Skin epidermis (tissue), 12 donors: ENCODE measurements around the gene C14orf93.

Experiments
- H3K27ac ChIP-seq, 21 experiments: fragments of 200-600 bp; sonication (generic) in 11 of 21; one replicate each; pipeline ENCODE4 v1.5.0; 2020; ENCODE audit warnings: mild to moderate bottlenecking in 3 of 21, inconsistent platforms in 2 of 21, moderate library complexity in 2 of 21
- H3K4me3 ChIP-seq, 7 experiments: fragments of 200-600 bp; sonication (generic) in 2 of 7; one replicate each; pipeline ENCODE4 v1.5.0; 2020; ENCODE audit warnings: inconsistent platforms in 2 of 7, mild to moderate bottlenecking in 2 of 7, moderate library complexity in 1 of 7

C14orf93 gene

GRCh38 chr14:23047034-23047634 lies 37.2 kb upstream of the C14orf93 start:
- Histone ChIP-seq H3K4me3 (no peak overlapping the region), H3K27ac (peak overlapping the region in 4 of 21 experiments; percentile 5 to 45 (median 30))

- H3K4me3 ChIP-seq = no peak overlapping the region
- H3K27ac ChIP-seq = peak overlapping the region in 4 of 21 experiments; percentile 10 to 44 (median 18)
These were observed 35.7 kb upstream of the C14orf93 start for GRCh38 chr14:23045419-23046357.

- no peak overlapping the region for H3K4me3 ChIP-seq
- H3K27ac ChIP-seq = peak overlapping the region in 2 of 21 experiments; percentile 10 to 14
These were observed 34.9 kb upstream of the C14orf93 start for GRCh38 chr14:23044840-23045239.

GRCh38 chr14:23043754-23044153 lies 33.8 kb upstream of the C14orf93 start:
- no peak overlapping the region for H3K4me3 ChIP-seq
- no peak overlapping the region for H3K27ac ChIP-seq

- Histone ChIP-seq H3K27ac (no peak overlapping the region), H3K4me3 (no peak overlapping the region)
These were observed 33.2 kb upstream of the C14orf93 start for GRCh38 chr14:23043145-23043544.

GRCh38 chr14:23042162-23042965 lies 32.4 kb upstream of the C14orf93 start, which contains the start of gene PSMB11:
TSS of gene PSMB11 (plus strand) at chr14:23042212. CDS start at chr14:23042226, 14 bp downstream.
- H3K27ac ChIP-seq = no peak within 1 kb of the TSS

GRCh38 chr14:23041729-23042128 lies 31.8 kb upstream of the C14orf93 start:
- Histone ChIP-seq H3K4me3 (no peak overlapping the region), H3K27ac (no peak overlapping the region)

More at GRCh38 chr14:23042162-23042965, 32.4 kb upstream of the C14orf93 start, which contains the start of gene PSMB11:
- no peak within 1 kb of the TSS for H3K4me3 ChIP-seq

- no peak overlapping the region for H3K4me3 ChIP-seq
- no peak overlapping the region for H3K27ac ChIP-seq
These were observed 30.2 kb upstream of the C14orf93 start for GRCh38 chr14:23040100-23040499.

GRCh38 chr14:23035303-23036144 lies 25.6 kb upstream of the C14orf93 start:
- Histone ChIP-seq H3K27ac (peak overlapping the region in 19 of 21 experiments; percentile 88 to 99 (median 95)), H3K4me3 (peak overlapping the region in 6 of 7 experiments; percentile 56 to 95 (median 79))

- Histone ChIP-seq H3K4me3 (peak within 1 kb of the TSS; percentile 56 to 95 (median 85)), H3K27ac (peak within 1 kb of the TSS; percentile 85 to 99 (median 95))
These were observed 24.8 kb upstream of the C14orf93 start, which contains the start of gene PSMB5 for GRCh38 chr14:23034498-23035302. TSS of gene PSMB5 (minus strand) at chr14:23034900. CDS start at chr14:23034881, 19 bp downstream.

GRCh38 chr14:23033801-23034497 lies 24.0 kb upstream of the C14orf93 start:
- peak overlapping the region; percentile 85 to 99 (median 95) for H3K27ac ChIP-seq

GRCh38 chr14:23033251-23033727 lies 23.3 kb upstream of the C14orf93 start:
- Histone ChIP-seq H3K4me3 (peak overlapping the region in 2 of 7 experiments; percentile 85 to 93), H3K27ac (no peak overlapping the region)

More at GRCh38 chr14:23033801-23034497, 24.0 kb upstream of the C14orf93 start:
- peak overlapping the region; percentile 56 to 95 (median 85) for H3K4me3 ChIP-seq

GRCh38 chr14:23030936-23031335 lies 21.0 kb upstream of the C14orf93 start:
- H3K27ac ChIP-seq = no peak overlapping the region
- H3K4me3 ChIP-seq = no peak overlapping the region

GRCh38 chr14:23028799-23029198 lies 18.9 kb upstream of the C14orf93 start:
- no peak overlapping the region for H3K4me3 ChIP-seq

GRCh38 chr14:23025151-23025814 lies 15.3 kb upstream of the C14orf93 start:
- H3K4me3 ChIP-seq = no peak overlapping the region
- H3K27ac ChIP-seq = no peak overlapping the region

More at GRCh38 chr14:23028799-23029198, 18.9 kb upstream of the C14orf93 start:
- peak overlapping the region in 3 of 21 experiments; percentile 10 to 39 (median 27) for H3K27ac ChIP-seq

GRCh38 chr14:23024612-23025075 lies 14.7 kb upstream of the C14orf93 start:
- no peak overlapping the region for H3K4me3 ChIP-seq
- no peak overlapping the region for H3K27ac ChIP-seq
